AG10803 (cell line): ENCODE results near the gene PGM1.

Source experiments
- DNase-seq: peaks from one replicate; pipeline ENCODE4 v3.0.0; 2010; ENCODE audit warnings: low read depth
- H3K4me3 ChIP-seq: 2 replicates; pipeline ENCODE4 v1.5.1; 2011; ENCODE audit warnings: mild to moderate bottlenecking, low read length, control low read depth
- CTCF ChIP-seq: conservative IDR thresholded peaks from 2 replicates; pipeline ENCODE4 v1.5.1; 2011; ENCODE audit warnings: mild to moderate bottlenecking, low read length, control low read depth, inconsistent platforms

The PGM1 gene

DNA sequence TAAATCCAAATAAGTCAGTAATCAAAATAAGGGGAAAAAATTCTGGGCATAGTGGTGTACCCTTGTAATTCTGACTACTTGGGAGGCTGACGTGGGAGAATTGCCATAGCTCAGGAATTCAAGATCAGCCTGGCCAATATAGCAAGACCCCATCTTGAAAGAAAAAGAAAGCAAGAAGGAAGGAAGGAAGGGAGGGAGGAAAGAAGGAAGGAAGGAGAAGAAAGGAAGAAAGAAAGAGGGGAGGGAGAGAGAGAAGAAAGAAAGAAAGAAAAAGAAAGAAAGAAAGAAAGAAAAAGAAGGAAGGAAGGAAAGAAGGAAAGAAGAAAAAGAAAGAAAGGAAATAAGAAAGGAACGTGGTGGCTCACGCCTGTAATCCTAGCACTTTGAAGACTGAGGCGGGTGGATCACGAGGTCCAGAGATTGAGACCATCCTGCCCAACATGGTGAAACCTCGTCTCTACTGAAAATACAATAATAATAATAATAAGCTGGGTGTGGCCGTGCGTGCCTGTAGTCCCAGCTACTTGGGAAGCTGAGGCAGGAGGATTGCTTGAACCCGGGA is 116.1 kb downstream of the PGM1 start:
- no peak for TF ChIP-seq CTCF
- no peak for DNase-seq
- H3K4me3 ChIP-seq: no peak overlapping the region
